Trophoblast cell (in vitro differentiated cells and primary cell): ENCODE data around the gene SERTAD1.

Experiments used
- DNase-seq, 2 donors: peaks; one replicate each; pipeline ENCODE4 v3.0.0-alpha.2; 2016
- H2AFZ ChIP-seq: 2 replicates; pipeline ENCODE4 v1.6.1; 2013; ENCODE audit warnings: low read length, moderate library complexity, mild to moderate bottlenecking; ENCODE audit not compliant: insufficient read depth, poor library complexity
- H2AK5ac ChIP-seq: 2 replicates; pipeline ENCODE4 v1.6.1; 2013; ENCODE audit warnings: mild to moderate bottlenecking, low read length
- H2BK120ac ChIP-seq: 2 replicates; pipeline ENCODE4 v1.6.1; 2013; ENCODE audit warnings: low read length, mild to moderate bottlenecking, moderate library complexity; ENCODE audit not compliant: insufficient read depth, poor library complexity
- H2BK12ac ChIP-seq: 2 replicates; pipeline ENCODE4 v1.6.1; 2013; ENCODE audit warnings: mild to moderate bottlenecking, low read length, moderate library complexity
- H2BK5ac ChIP-seq: 2 replicates; pipeline ENCODE4 v1.6.1; 2013; ENCODE audit warnings: low read length, low read depth, moderate library complexity, mild to moderate bottlenecking; ENCODE audit not compliant: poor library complexity
- H3K14ac ChIP-seq: 2 replicates; pipeline ENCODE4 v1.6.1; 2013; ENCODE audit warnings: mild to moderate bottlenecking, low read length
- H3K18ac ChIP-seq: 2 replicates; pipeline ENCODE4 v1.6.1; 2013; ENCODE audit warnings: mild to moderate bottlenecking, low read length
- H3K23ac ChIP-seq: 2 replicates; pipeline ENCODE4 v1.6.1; 2013; ENCODE audit warnings: low read length
- H3K27ac ChIP-seq: 2 replicates; pipeline ENCODE4 v1.5.1; 2013; ENCODE audit warnings: low read depth, mild to moderate bottlenecking, inconsistent platforms, low read length, moderate library complexity
- H3K27me3 ChIP-seq: 2 replicates; pipeline ENCODE4 v1.6.1; 2013; ENCODE audit warnings: inconsistent platforms, mild to moderate bottlenecking, low read length, moderate library complexity; ENCODE audit not compliant: insufficient read depth
- H3K36me3 ChIP-seq, 2 experiments: 1 replicate in 1 of 2; 2 replicates in 1 of 2; pipeline ENCODE4 v1.6.1; 2013; ENCODE audit warnings: low read length in 2 of 2, mild to moderate bottlenecking in 2 of 2, moderate library complexity in 1 of 2; ENCODE audit not compliant: insufficient read depth in 2 of 2, control insufficient read depth in 1 of 2
- H3K4ac ChIP-seq: 2 replicates; pipeline ENCODE4 v1.6.1; 2013; ENCODE audit warnings: low read depth, mild to moderate bottlenecking, low read length, moderate library complexity
- H3K4me1 ChIP-seq, 2 experiments: 1 replicate in 1 of 2; 2 replicates in 1 of 2; pipeline ENCODE4 v1.6.1; 2013; ENCODE audit warnings: low read length in 2 of 2, mild to moderate bottlenecking in 2 of 2, moderate library complexity in 1 of 2; ENCODE audit not compliant: insufficient read depth in 2 of 2, control insufficient read depth in 1 of 2
- H3K4me2 ChIP-seq: 2 replicates; pipeline ENCODE4 v1.6.1; 2013; ENCODE audit warnings: inconsistent platforms, mild to moderate bottlenecking, low read length, moderate library complexity
- H3K4me3 ChIP-seq: 2 replicates; pipeline ENCODE4 v1.5.1; 2013; ENCODE audit warnings: mild to moderate bottlenecking, low read depth, low read length, inconsistent platforms
- H3K79me1 ChIP-seq: one replicate; pipeline ENCODE4 v1.6.1; 2013; ENCODE audit warnings: low read length
- H3K79me2 ChIP-seq: 2 replicates; pipeline ENCODE4 v1.6.1; 2013; ENCODE audit warnings: low read length, mild to moderate bottlenecking; ENCODE audit not compliant: control insufficient read depth, insufficient read depth, poor library complexity
- H3K9ac ChIP-seq: 2 replicates; pipeline ENCODE4 v1.6.1; 2013; ENCODE audit warnings: mild to moderate bottlenecking, low read length
- H3K9me3 ChIP-seq: 2 replicates; pipeline ENCODE4 v1.6.1; 2013; ENCODE audit warnings: low read depth, mild to moderate bottlenecking, control low read depth, inconsistent platforms, low read length; ENCODE audit not compliant: insufficient read depth
- H4K12ac ChIP-seq: 2 replicates; pipeline ENCODE4 v1.6.1; 2013; ENCODE audit warnings: low read depth, mild to moderate bottlenecking, low read length, moderate library complexity
- H4K8ac ChIP-seq: 2 replicates; pipeline ENCODE4 v1.6.1; 2013; ENCODE audit warnings: low read depth, mild to moderate bottlenecking, low read length, moderate library complexity
- H4K91ac ChIP-seq: one replicate; pipeline ENCODE4 v1.6.1; 2013; ENCODE audit warnings: low read depth, mild to moderate bottlenecking, low read length, moderate library complexity
- WGBS: extraction: QIAGEN DNeasy Blood & Tissue Kit; methylation state at CpG from one replicate; pipeline ENCODE4 v1.1.7; 2013; ENCODE audit warnings: missing lambda C conversion rate; ENCODE audit not compliant: insufficient read length, insufficient coverage; ENCODE audit errors: extremely low coverage; 5-methylcytosine and 5-hydroxymethylcytosine counted together

The SERTAD1 gene

DNA sequence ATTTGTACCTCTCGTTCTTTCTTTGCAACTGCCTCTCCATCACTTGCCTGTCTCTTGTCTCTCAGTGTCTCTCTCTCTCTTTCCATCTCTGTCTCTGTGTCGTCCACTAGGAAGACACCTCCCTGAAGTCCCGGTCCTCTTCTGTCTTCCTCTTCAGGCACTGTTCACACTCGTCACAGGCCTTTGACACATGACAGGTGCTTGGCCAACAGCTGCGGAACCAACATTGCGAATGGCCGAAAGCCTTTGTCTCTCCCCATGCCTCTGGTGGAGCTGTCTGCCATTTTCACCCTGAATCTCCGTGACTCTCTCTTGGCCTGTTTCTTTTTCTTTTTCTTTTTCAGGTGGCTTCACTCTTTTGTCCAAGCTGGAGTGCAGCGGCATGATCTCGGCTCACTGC, 38.6 kb downstream of the SERTAD1 start:
- DNase-seq, result no peak
- Histone ChIP-seq H2AK5ac (no peak overlapping the region), H3K4ac (no peak overlapping the region), H4K12ac (no peak overlapping the region), H3K27ac (no peak overlapping the region), H3K14ac (no peak overlapping the region), H3K36me3 (no peaks in the 10 kb centered on the region), H3K4me1 (peaks cover 2% of the 10 kb centered on the region in 2 experiments), H3K27me3 (no peaks in the 10 kb centered on the region), H2BK120ac (no peak overlapping the region), H2AFZ (no peak overlapping the region), H3K79me2 (peaks cover under 1% of the 10 kb centered on the region), H3K9ac (no peak overlapping the region), H4K91ac (no peak overlapping the region), H3K18ac (no peak overlapping the region), H3K79me1 (peaks cover 1% of the 10 kb centered on the region), H3K9me3 (no peaks in the 10 kb centered on the region), H3K4me3 (no peak overlapping the region), H3K23ac (no peak overlapping the region), H2BK12ac (no peak overlapping the region), H2BK5ac (no peak overlapping the region), H3K4me2 (no peak overlapping the region), H4K8ac (no peak overlapping the region)
- WGBS, result no CpG with 5 or more reads among the region's 10 CpGs

DNA sequence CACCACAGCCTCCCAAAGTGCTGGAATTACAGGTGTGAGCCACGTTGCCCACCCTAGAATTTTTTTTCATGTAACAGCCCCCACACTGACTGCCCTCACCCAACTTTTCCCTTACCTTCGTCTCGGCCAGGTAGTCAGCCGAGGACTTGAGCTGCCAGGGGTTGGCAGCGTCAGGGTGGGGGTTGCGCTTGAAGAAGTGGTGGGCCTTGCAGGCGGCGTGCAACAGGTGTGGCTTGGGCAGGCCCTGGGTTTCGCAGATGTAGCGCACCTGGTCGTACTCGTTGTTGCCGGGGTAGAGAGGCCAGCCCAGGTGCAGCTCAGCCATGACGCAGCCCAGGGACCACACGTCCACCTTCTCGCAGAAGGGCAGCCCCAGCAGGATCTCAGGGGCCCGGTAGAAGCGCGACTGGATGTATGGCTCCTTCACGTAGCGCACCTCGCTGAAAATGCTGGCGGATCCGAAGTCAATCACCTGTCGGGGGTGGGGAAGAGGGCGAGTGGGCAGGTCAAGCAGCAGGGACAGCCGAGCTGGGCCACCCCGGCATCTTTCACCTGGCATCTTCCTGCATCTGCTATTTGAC, 42.0 kb downstream of the SERTAD1 start:
- Histone ChIP-seq H3K14ac (no peak overlapping the region), H3K27me3 (no peaks in the 10 kb centered on the region), H3K27ac (no peak overlapping the region), H3K18ac (no peak overlapping the region), H3K23ac (no peak overlapping the region), H2BK12ac (no peak overlapping the region), H3K4me2 (no peak overlapping the region), H2AFZ (no peak overlapping the region), H3K36me3 (peaks cover 17 to 23% of the 10 kb centered on the region in 2 experiments), H3K79me1 (no peaks in the 10 kb centered on the region), H3K4me3 (no peak overlapping the region), H4K91ac (no peak overlapping the region), H3K9ac (no peak overlapping the region), H4K8ac (no peak overlapping the region), H3K4me1 (no peaks in the 10 kb centered on the region), H2AK5ac (no peak overlapping the region), H3K4ac (no peak overlapping the region), H3K79me2 (no peaks in the 10 kb centered on the region), H3K9me3 (peaks cover 2% of the 10 kb centered on the region), H4K12ac (no peak overlapping the region), H2BK5ac (no peak overlapping the region), H2BK120ac (no peak overlapping the region)
- DNase-seq, result no peak
- WGBS, result no CpG with 5 or more reads among the region's 28 CpGs

DNA sequence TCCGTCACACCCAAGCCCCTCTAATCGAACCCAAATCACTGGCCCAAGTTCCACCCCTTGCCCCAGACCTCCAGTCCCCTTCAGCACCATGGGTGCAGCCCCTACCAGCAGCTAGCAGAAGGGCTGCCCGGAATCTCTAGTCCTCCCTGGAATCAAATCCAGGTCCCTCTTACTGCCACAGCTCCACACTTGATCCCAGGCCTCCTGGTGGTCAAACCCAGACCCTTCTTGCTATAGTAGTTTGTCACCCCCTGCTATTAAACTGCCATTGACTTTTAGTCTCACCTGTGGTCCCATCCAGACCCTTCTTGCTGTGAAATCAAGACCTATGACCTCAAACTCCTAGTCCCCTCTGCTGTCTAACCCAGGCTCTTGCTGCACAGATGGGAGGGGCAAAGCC, 44.5 kb downstream of the SERTAD1 start:
- Histone ChIP-seq H3K36me3 (peaks cover 39 to 45% of the 10 kb centered on the region in 2 experiments), H2BK5ac (no peak overlapping the region), H3K27me3 (no peaks in the 10 kb centered on the region), H4K8ac (no peak overlapping the region), H2AFZ (no peak overlapping the region), H3K27ac (no peak overlapping the region), H3K79me2 (no peaks in the 10 kb centered on the region), H3K4me1 (no peaks in the 10 kb centered on the region), H3K9me3 (peaks cover 2% of the 10 kb centered on the region), H2AK5ac (no peak overlapping the region), H3K14ac (no peak overlapping the region), H2BK12ac (no peak overlapping the region), H3K4me3 (no peak overlapping the region), H3K9ac (no peak overlapping the region), H3K4ac (no peak overlapping the region), H3K18ac (no peak overlapping the region), H4K12ac (no peak overlapping the region), H3K79me1 (no peaks in the 10 kb centered on the region), H3K23ac (no peak overlapping the region), H4K91ac (no peak overlapping the region), H2BK120ac (no peak overlapping the region), H3K4me2 (no peak overlapping the region)
- WGBS, result no CpG with 5 or more reads among the region's 3 CpGs
- DNase-seq, result no peak

DNA sequence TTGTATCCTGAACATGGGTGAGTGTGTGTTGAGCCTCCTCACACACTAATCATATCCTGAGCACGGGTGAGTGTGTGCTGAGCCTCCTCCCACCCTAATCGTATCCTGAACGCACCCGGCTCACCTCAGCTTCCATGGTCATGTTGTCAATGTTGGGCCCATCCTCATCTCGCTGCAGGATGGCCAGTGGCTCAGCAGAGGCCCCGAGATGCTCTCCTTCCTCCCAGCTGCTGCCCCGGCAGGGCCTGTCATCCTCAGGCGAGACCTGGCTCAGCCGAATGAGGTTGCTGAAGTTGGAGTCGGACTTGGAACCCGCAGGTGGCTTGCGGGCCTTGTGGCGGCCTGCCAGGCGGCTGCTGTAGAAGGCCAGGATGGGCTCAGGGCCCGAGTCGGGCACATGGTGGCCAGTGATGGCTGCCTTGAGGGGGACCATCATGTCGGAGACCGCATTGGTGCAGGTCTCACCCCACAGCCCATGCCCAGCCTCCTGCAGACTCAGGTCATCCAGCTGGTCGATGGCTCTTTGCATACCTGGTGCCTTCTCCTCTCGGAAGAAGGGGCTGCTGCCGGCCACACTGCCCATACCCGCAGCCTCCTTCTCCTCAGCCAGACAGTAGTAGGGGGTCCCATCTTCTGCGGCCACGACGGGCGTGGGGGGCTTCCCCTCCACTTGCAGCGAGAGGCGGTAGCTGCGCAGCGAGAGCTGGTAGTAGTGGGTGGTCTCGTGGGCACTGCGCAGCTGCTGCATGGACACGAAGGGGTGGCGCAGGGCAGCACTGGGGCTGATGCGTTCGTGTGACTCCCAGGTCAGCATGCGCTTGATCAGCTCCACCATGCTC, 45.4 kb downstream of the SERTAD1 start:
- Histone ChIP-seq H3K27ac (no peak overlapping the region), H3K4me3 (no peak overlapping the region), H2BK12ac (no peak overlapping the region), H3K9me3 (peaks cover 2% of the 10 kb centered on the region), H3K79me2 (no peaks in the 10 kb centered on the region), H3K23ac (no peak overlapping the region), H3K4ac (no peak overlapping the region), H4K8ac (no peak overlapping the region), H2AK5ac (no peak overlapping the region), H3K4me1 (no peaks in the 10 kb centered on the region), H3K27me3 (no peaks in the 10 kb centered on the region), H3K79me1 (no peaks in the 10 kb centered on the region), H3K14ac (no peak overlapping the region), H3K36me3 (peaks cover 47 to 51% of the 10 kb centered on the region in 2 experiments), H4K91ac (no peak overlapping the region), H4K12ac (no peak overlapping the region), H3K9ac (no peak overlapping the region), H2BK5ac (no peak overlapping the region), H2BK120ac (no peak overlapping the region), H3K4me2 (no peak overlapping the region), H2AFZ (no peak overlapping the region), H3K18ac (no peak overlapping the region)
- no CpG with 5 or more reads among the region's 37 CpGs for WGBS
- DNase-seq, result no peak
